IMR-90 (cell line): ENCODE results near the gene LAMB3. TPM values are rescaled to one million over a fixed set of nuclear protein-coding genes. Genes with fewer than 3 reads are reported as not detected.

Experiments
- ATAC-seq: fragments of 200-7000 bp; cut with Tn5 transposase; 2 replicates; pipeline ENCODE4 v1.9.1; 2020; ENCODE audit warnings: low read depth, mild to moderate bottlenecking, moderate library complexity
- BruUV-seq: library from RNA; stranded (reverse); fragments of 400-500 nt; replicated peaks from 2 replicates; lab custom pipeline; 2021; lab: Mats Ljungman, UMichigan
- CTCF ChIA-PET: fragments of 300-600 bp; formaldehyde crosslinking; extraction: SDS; loops from one replicate; lab custom pipeline; 2021; ENCODE audit warnings: antibody characterized with exemption; lab: Yijun Ruan, JAX
- POLR2A ChIA-PET: fragments of 300-600 bp; sonication (Branson Sonifier 250); formaldehyde crosslinking; loops from one replicate; lab custom pipeline; 2022; ENCODE audit warnings: antibody characterized with exemption; ENCODE audit not compliant: unreplicated experiment; lab: Charles Lee
- DNase-seq: peaks from one replicate; pipeline ENCODE4 v3.0.0; 2013
- H2AFZ ChIP-seq: replicated peaks from 2 replicates; pipeline ENCODE3; 2013; ENCODE audit warnings: low read length, mild to moderate bottlenecking; ENCODE audit not compliant: poor library complexity
- H2AK5ac ChIP-seq: 2 replicates; pipeline ENCODE4 v1.6.1; 2013; ENCODE audit warnings: low read depth, low read length, inconsistent platforms
- H2AK9ac ChIP-seq: replicated peaks from 2 replicates; pipeline ENCODE3; 2013; ENCODE audit warnings: mild to moderate bottlenecking, low read depth, low read length, moderate library complexity; ENCODE audit not compliant: poor library complexity
- H2BK120ac ChIP-seq: 2 replicates; pipeline ENCODE4 v1.6.1; 2013; ENCODE audit warnings: low read depth, low read length, inconsistent platforms
- H2BK15ac ChIP-seq: 3 replicates; pipeline ENCODE4 v1.6.1; 2013; ENCODE audit warnings: low read depth, low read length, inconsistent platforms
- H2BK20ac ChIP-seq: 2 replicates; pipeline ENCODE4 v1.6.1; 2013; ENCODE audit warnings: low read depth, mild to moderate bottlenecking, inconsistent platforms, low read length, moderate library complexity
- H2BK5ac ChIP-seq: 2 replicates; pipeline ENCODE4 v1.6.1; 2013; ENCODE audit warnings: mild to moderate bottlenecking, low read depth, low read length, inconsistent platforms; ENCODE audit not compliant: poor library complexity, severe bottlenecking
- H3K14ac ChIP-seq: replicated peaks from 2 replicates; pipeline ENCODE4 v1.6.1; 2013; ENCODE audit warnings: low read depth, low read length, inconsistent platforms
- H3K18ac ChIP-seq: 2 replicates; pipeline ENCODE4 v1.6.1; 2013; ENCODE audit warnings: low read depth, low read length, control low read depth
- H3K23ac ChIP-seq: 2 replicates; pipeline ENCODE4 v1.6.1; 2013; ENCODE audit warnings: low read depth, low read length, inconsistent platforms
- H3K27ac ChIP-seq: 2 replicates; pipeline ENCODE4 v1.5.1; 2013; ENCODE audit warnings: mild to moderate bottlenecking, control low read depth, low read length; ENCODE audit not compliant: insufficient read depth
- H3K27me3 ChIP-seq: 2 replicates; pipeline ENCODE4 v1.6.1; 2013; ENCODE audit warnings: low read length; ENCODE audit not compliant: control insufficient read depth, insufficient read depth
- H3K36me3 ChIP-seq: 2 replicates; pipeline ENCODE4 v1.6.1; 2013; ENCODE audit warnings: low read length, mixed read lengths; ENCODE audit not compliant: control insufficient read depth, insufficient read depth
- H3K4ac ChIP-seq: 2 replicates; pipeline ENCODE4 v1.6.1; 2013; ENCODE audit warnings: low read depth, low read length, inconsistent platforms
- H3K4me1 ChIP-seq: 2 replicates; pipeline ENCODE4 v1.6.1; 2013; ENCODE audit warnings: low read length, mixed read lengths; ENCODE audit not compliant: control insufficient read depth, insufficient read depth
- H3K4me2 ChIP-seq: 2 replicates; pipeline ENCODE4 v1.6.1; 2013; ENCODE audit warnings: low read depth, mild to moderate bottlenecking, control low read depth, low read length, moderate library complexity
- H3K4me3 ChIP-seq: 2 replicates; pipeline ENCODE4 v1.5.1; 2013; ENCODE audit warnings: low read depth, mild to moderate bottlenecking, control low read depth, low read length, moderate library complexity; ENCODE audit not compliant: insufficient read depth
- H3K56ac ChIP-seq: 2 replicates; pipeline ENCODE4 v1.6.1; 2013; ENCODE audit warnings: low read length, inconsistent platforms; ENCODE audit not compliant: insufficient read depth; ENCODE audit errors: extremely low read depth
- H3K79me1 ChIP-seq, 2 experiments: 2 replicates each; pipeline ENCODE4 v1.6.1; 2013; ENCODE audit warnings: low read length in 2 of 2, inconsistent platforms in 1 of 2, low read depth in 1 of 2
- H3K9ac ChIP-seq: 2 replicates; pipeline ENCODE4 v1.6.1; 2013; ENCODE audit warnings: low read depth, low read length, control low read depth
- H3K9me1 ChIP-seq: 2 replicates; pipeline ENCODE4 v1.6.1; 2013; ENCODE audit warnings: low read length, inconsistent platforms; ENCODE audit not compliant: insufficient read depth
- H3K9me3 ChIP-seq: 2 replicates; pipeline ENCODE4 v1.6.1; 2013; ENCODE audit warnings: low read length; ENCODE audit not compliant: control insufficient read depth, insufficient read depth
- H4K20me1 ChIP-seq: 2 replicates; pipeline ENCODE4 v1.6.1; 2013; ENCODE audit warnings: low read length, inconsistent platforms; ENCODE audit not compliant: insufficient read depth
- H4K5ac ChIP-seq: 2 replicates; pipeline ENCODE4 v1.6.1; 2013; ENCODE audit warnings: mild to moderate bottlenecking, low read depth, low read length, control low read depth
- H4K8ac ChIP-seq, 2 experiments: 2 replicates each; pipeline ENCODE4 v1.6.1; 2013; ENCODE audit warnings: low read depth in 2 of 2, low read length in 2 of 2, control low read depth in 1 of 2, inconsistent platforms in 1 of 2
- H4K91ac ChIP-seq: 2 replicates; pipeline ENCODE4 v1.6.1; 2013; ENCODE audit warnings: low read depth, low read length, inconsistent platforms; ENCODE audit not compliant: insufficient read depth
- BHLHE40 ChIP-seq: fragments of 150-350 bp; IDR thresholded peaks from 2 replicates; pipeline ENCODE4 v1.6.1; 2016; ENCODE audit warnings: mild to moderate bottlenecking, low read depth, low read length
- ELK1 ChIP-seq: fragments of 150-350 bp; IDR thresholded peaks from 2 replicates; pipeline ENCODE4 v1.6.1; 2016; ENCODE audit warnings: low read depth, mild to moderate bottlenecking, low read length, moderate library complexity, borderline replicate concordance
- FOS ChIP-seq: fragments of 150-350 bp; IDR thresholded peaks from 2 replicates; pipeline ENCODE4 v1.6.1; 2016; ENCODE audit warnings: low read depth, low read length
- MAFK ChIP-seq: IDR thresholded peaks from 2 replicates; pipeline ENCODE4 v1.6.1; 2012; ENCODE audit warnings: low read depth, low read length, improper control_type of control experiment
- POLR2A ChIP-seq: IDR thresholded peaks from 2 replicates; pipeline ENCODE4 v1.6.1; 2012; ENCODE audit warnings: mild to moderate bottlenecking, low read depth, low read length
- RAD21 ChIP-seq: IDR thresholded peaks from 2 replicates; pipeline ENCODE4 v1.6.1; 2012; ENCODE audit warnings: low read length, improper control_type of control experiment
- RCOR1 ChIP-seq: IDR thresholded peaks from 2 replicates; pipeline ENCODE4 v1.6.1; 2012; ENCODE audit warnings: mild to moderate bottlenecking, low read length, improper control_type of control experiment; ENCODE audit not compliant: insufficient replicate concordance
- RFX5 ChIP-seq: IDR thresholded peaks from 2 replicates; pipeline ENCODE4 v1.8.0; 2012; ENCODE audit warnings: low read depth, mild to moderate bottlenecking, low read length, moderate library complexity
- SMC3 ChIP-seq: fragments of 150-350 bp; IDR thresholded peaks from 2 replicates; pipeline ENCODE4 v1.6.1; 2016; ENCODE audit warnings: low read depth, mild to moderate bottlenecking, antibody characterized with exemption, low read length, moderate library complexity
- WGBS, 2 experiments: methylation state at CpG; one replicate each; pipeline versions ENCODE4 v1.1.5 to v1.1.7; 2013; ENCODE audit warnings: missing lambda C conversion rate in 2 of 2; ENCODE audit not compliant: insufficient read length in 1 of 2; ENCODE audit errors: extremely low coverage in 2 of 2; 5-methylcytosine and 5-hydroxymethylcytosine counted together
- dilution Hi-C: fragments of 300-500 bp; cut with HindIII; formaldehyde crosslinking; loops from one replicate; pipeline ENCODE4 v1.14.3; 2018; ENCODE audit warnings: low sequenced_read_pairs; ENCODE audit not compliant: unreplicated experiment
- in situ Hi-C: fragments of 300-500 bp; cut with MboI; formaldehyde crosslinking; loops from 3 replicates; pipeline ENCODE4 v1.14.3; 2019; ENCODE audit warnings: low sequenced_read_pairs, inconsistent platforms, mixed read lengths
- intact Hi-C: fragments of 100-400 bp; cut with micrococcal nuclease; formaldehyde crosslinking; loops from 2 replicates; pipeline ENCODE4 v1.10.0; 2022
- polyA plus RNA-seq, 3 experiments: library from polyadenylated mRNA; depleted of rRNA; stranded (reverse); fragments of >200 nt; gene quantifications; 2 replicates each; pipeline ENCODE4 v1.2.3, GENCODE V29; 2012; ENCODE audit warnings: low replicate concordance in 1 of 3
- total RNA-seq: library from RNA; depleted of rRNA; stranded (reverse); fragments of >200 nt; gene quantifications from 2 replicates; pipeline ENCODE4 v1.2.3, GENCODE V29; 2012

The LAMB3 gene
- total and polyA plus RNA-seq, 2 of the 4 experiments (the other 2 are of a cell fraction): 0.72 to 2.1 TPM

- in situ Hi-C loops: no loop called here
Observed at GRCh38 chr1:209609791-209610630, 42.2 kb downstream of the LAMB3 start.

More at GRCh38 chr1:209609791-209610630, 42.2 kb downstream of the LAMB3 start:
- Histone ChIP-seq H3K18ac (no peak overlapping the region), H4K91ac (no peak overlapping the region), H2AK9ac (no peak overlapping the region), H2AFZ (no peak overlapping the region), H3K4ac (no peak overlapping the region), H3K4me3 (no peak overlapping the region), H4K5ac (no peak overlapping the region), H4K20me1 (no peaks in the 10 kb centered on the region), H4K8ac (no peak overlapping the region), H3K23ac (no peak overlapping the region), H2BK120ac (no peak overlapping the region), H3K36me3 (no peaks in the 10 kb centered on the region), H2AK5ac (no peak overlapping the region), H3K79me1 (no peaks in the 10 kb centered on the region), H3K4me1 (no peaks in the 10 kb centered on the region), H2BK5ac (no peak overlapping the region), H3K4me2 (no peak overlapping the region), H3K14ac (no peak overlapping the region), H2BK20ac (no peak overlapping the region), H3K27me3 (no peaks in the 10 kb centered on the region), H3K9ac (no peak overlapping the region), H3K9me1 (no peaks in the 10 kb centered on the region), H3K56ac (no peak overlapping the region), H3K9me3 (no peaks in the 10 kb centered on the region), H3K27ac (no peak overlapping the region), H2BK15ac (no peak overlapping the region)
- 100% methylated on average over 2 of the region's 8 CpGs; no CpG with 5 or more reads in 1 of the 2 experiments for WGBS, 2 experiments
- no peak for DNase-seq
- POLR2A ChIA-PET: no interaction called here
- dilution Hi-C loops: no loop called here
- BruUV-seq: no TSS peak
- CTCF ChIA-PET: interaction anchor here (1.4 kb wide), 1 partner anchor 44 kb away, joined by 3 read pairs; no protein-coding TSS in a partner anchor
- TF ChIP-seq FOS (no peak), SMC3 (no peak), POLR2A (no peak), RFX5 (no peak), BHLHE40 (no peak), RAD21 (no peak), ELK1 (no peak), RCOR1 (no peak), MAFK (no peak)
- intact Hi-C loops: no loop called here
- no peak for ATAC-seq
